ENCODE measurements around the gene TLL1. TPM values are rescaled to one million over a fixed set of nuclear protein-coding genes. Genes with fewer than 3 reads are reported as not detected.

The TLL1 gene
- total RNA-seq, 1 experiment from 2014 or later: not detected

DNA sequence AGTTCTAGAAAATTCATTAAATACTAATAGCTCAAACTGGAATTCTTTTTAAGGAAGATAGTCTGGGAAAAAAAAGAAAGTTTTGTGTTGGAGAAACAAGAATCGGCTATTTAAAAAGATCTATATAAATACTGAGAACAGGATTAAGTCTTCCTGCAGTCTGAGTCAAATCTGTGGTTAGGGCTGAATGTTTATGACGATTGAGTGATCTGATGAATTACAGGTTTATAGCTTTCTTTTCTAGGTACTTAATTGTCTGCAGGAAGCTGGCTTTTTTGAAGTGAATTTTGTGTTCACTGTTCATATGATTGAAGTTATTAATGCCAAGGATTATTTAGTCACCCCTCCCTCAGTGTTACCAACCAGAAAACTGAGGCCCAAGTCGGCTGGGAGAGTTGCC lies 42.2 kb downstream of the TLL1 start:
- H2BK120ac ChIP-seq (ENCODE audit: low read depth, low read length, poor library complexity, severe bottlenecking): no peak overlapping the region
- no peak overlapping the region for H3K4me2 ChIP-seq (ENCODE audit: insufficient read depth, insufficient read length, low read length)
- no peak overlapping the region for H3K14ac ChIP-seq (ENCODE audit: insufficient read depth, low read length)
- H3K18ac ChIP-seq (ENCODE audit: insufficient read length, low read depth, low read length): no peak overlapping the region
- H3K27me3 Mint-ChIP-seq (ENCODE audit: low read depth): no peaks in the 10 kb centered on the region; the same call in 1 of the 2 replicates
- H2BK20ac ChIP-seq (ENCODE audit: low read depth, low read length, poor library complexity, severe bottlenecking): no peak overlapping the region
- H2BK15ac ChIP-seq (ENCODE audit: low read depth, low read length): no peak overlapping the region
- TF ChIP-seq, protein P1, sequence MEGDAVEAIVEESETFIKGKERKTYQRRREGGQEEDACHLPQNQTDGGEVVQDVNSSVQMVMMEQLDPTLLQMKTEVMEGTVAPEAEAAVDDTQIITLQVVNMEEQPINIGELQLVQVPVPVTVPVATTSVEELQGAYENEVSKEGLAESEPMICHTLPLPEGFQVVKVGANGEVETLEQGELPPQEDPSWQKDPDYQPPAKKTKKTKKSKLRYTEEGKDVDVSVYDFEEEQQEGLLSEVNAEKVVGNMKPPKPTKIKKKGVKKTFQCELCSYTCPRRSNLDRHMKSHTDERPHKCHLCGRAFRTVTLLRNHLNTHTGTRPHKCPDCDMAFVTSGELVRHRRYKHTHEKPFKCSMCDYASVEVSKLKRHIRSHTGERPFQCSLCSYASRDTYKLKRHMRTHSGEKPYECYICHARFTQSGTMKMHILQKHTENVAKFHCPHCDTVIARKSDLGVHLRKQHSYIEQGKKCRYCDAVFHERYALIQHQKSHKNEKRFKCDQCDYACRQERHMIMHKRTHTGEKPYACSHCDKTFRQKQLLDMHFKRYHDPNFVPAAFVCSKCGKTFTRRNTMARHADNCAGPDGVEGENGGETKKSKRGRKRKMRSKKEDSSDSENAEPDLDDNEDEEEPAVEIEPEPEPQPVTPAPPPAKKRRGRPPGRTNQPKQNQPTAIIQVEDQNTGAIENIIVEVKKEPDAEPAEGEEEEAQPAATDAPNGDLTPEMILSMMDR (conservative IDR thresholded peaks at IDR 0.05): no peak
- no peaks in the 10 kb centered on the region for H3K4me1 ChIP-seq (ENCODE audit: insufficient read depth, low read length)
- no peaks in the 10 kb centered on the region for H3K79me2 ChIP-seq (ENCODE audit: insufficient read depth, low read length)
- H2AK5ac ChIP-seq (ENCODE audit: insufficient read length, low read length): no peak overlapping the region
- DNase-seq: no peak
- no CpG with 5 or more reads among the region's 3 CpGs for WGBS (ENCODE audit: extremely low coverage, insufficient read length, low lambda C conversion rate)
- H4K91ac ChIP-seq (ENCODE audit: insufficient read length, low read depth, low read length): no peak overlapping the region
- no peaks in the 10 kb centered on the region for H3K23me2 ChIP-seq (ENCODE audit: insufficient read length, low read depth, low read length, poor library complexity, severe bottlenecking)
- H3K4me3 Mint-ChIP-seq: no peak overlapping the region
- H3K23ac ChIP-seq (ENCODE audit: insufficient read length, low read depth, low read length): no peak overlapping the region
- no peak overlapping the region for H4K5ac ChIP-seq (ENCODE audit: insufficient read length, low read depth, low read length)
- no peaks in the 10 kb centered on the region for H3K9me3 ChIP-seq (ENCODE audit: control insufficient read depth, low read depth, low read length)
- no peaks in the 10 kb centered on the region for H3K27me3 ChIP-seq (ENCODE audit: insufficient read depth, low read length)
- H3K27ac Mint-ChIP-seq: no peak overlapping the region
- H2BK12ac ChIP-seq (ENCODE audit: insufficient read length, low read depth, low read length): no peak overlapping the region
- H3K79me1 ChIP-seq (ENCODE audit: insufficient read depth, low read depth, low read length, poor library complexity, severe bottlenecking): no peaks in the 10 kb centered on the region
- H3T11ph ChIP-seq (ENCODE audit: low read length): no peak overlapping the region
- no peak overlapping the region for H3K27ac ChIP-seq (ENCODE audit: insufficient read length, low read depth, low read length)
- no peaks in the 10 kb centered on the region for H4K20me1 ChIP-seq (ENCODE audit: control insufficient read depth, insufficient read depth, insufficient read length)
- H3K9ac ChIP-seq (ENCODE audit: extremely low read depth, insufficient read length, low read length): no peak overlapping the region
- H3K4ac ChIP-seq (ENCODE audit: low read depth, low read length): no peak overlapping the region
- H2AFZ ChIP-seq (ENCODE audit: low read length): no peak overlapping the region
- H2BK5ac ChIP-seq (ENCODE audit: insufficient read length, low read length): no peak overlapping the region
- no peak overlapping the region for H3K56ac ChIP-seq (ENCODE audit: insufficient read length, low read depth, low read length)
- peaks cover 0 to 5% of the 10 kb centered on the region in 2 experiments; a peak in 1 of 4 replicates for H3K4me1 Mint-ChIP-seq
- H4K8ac ChIP-seq (replicated peaks; ENCODE audit: insufficient read length, low read depth, low read length): no peak overlapping the region
- no peaks in the 10 kb centered on the region for H3K36me3 Mint-ChIP-seq (ENCODE audit: insufficient read depth in 1 of 3, low read depth in 3 of 3)
- H3K9me3 Mint-ChIP-seq: no peaks in the 10 kb centered on the region
